T-helper 1 cell treated with Interleukin-12 subunit alpha and Interleukin-12 subunit beta and Interleukin-4 antibody, amounts not matched to agents 30 μg/mL and 1 μg/mL, for 36 hours (primary cell): ENCODE data around the gene RYR3.

Source experiments
- H3K27ac Mint-ChIP-seq: one replicate; pipeline ENCODE4 v1.8.0; 2021; ENCODE audit warnings: mild to moderate bottlenecking, mixed read lengths
- H3K27me3 Mint-ChIP-seq: one replicate; pipeline ENCODE4 v1.8.0; 2021; ENCODE audit warnings: low read depth, mixed read lengths
- H3K36me3 Mint-ChIP-seq: one replicate; pipeline ENCODE4 v1.8.0; 2021; ENCODE audit warnings: low read depth, mixed read lengths
- H3K4me1 Mint-ChIP-seq: one replicate; pipeline ENCODE4 v1.8.0; 2021; ENCODE audit warnings: low read depth, mixed read lengths
- H3K4me3 Mint-ChIP-seq: one replicate; pipeline ENCODE4 v1.8.0; 2021; ENCODE audit warnings: mild to moderate bottlenecking, moderate library complexity, mixed read lengths
- H3K9me3 Mint-ChIP-seq: one replicate; pipeline ENCODE4 v1.8.0; 2021; ENCODE audit warnings: mixed read lengths

The RYR3 gene

DNA sequence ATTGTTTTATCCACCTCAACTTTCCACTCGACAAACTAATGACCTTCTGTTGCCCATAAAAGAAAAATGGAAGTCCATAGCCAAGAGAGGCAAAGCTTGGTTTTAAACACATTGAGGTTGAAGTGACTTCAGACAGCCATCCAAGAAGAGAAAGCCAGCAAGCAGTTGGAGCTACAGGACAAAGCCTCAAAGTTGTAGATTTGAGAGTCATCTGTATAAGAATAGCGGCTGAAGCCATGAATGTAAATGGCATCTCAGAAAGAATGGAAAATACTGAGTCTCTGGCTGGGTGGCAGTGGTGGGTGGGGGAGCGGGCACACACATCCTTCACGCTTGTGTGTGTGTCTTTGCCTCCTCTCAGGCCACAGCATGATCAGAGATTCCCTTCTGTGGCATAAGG lies 533.4 kb downstream of the RYR3 start:
- Mint-ChIP-seq H3K9me3 (no peaks in the 10 kb centered on the region), H3K4me1 (no peaks in the 10 kb centered on the region), H3K4me3 (no peak overlapping the region), H3K36me3 (no peaks in the 10 kb centered on the region), H3K27ac (no peak overlapping the region), H3K27me3 (no peaks in the 10 kb centered on the region)

DNA sequence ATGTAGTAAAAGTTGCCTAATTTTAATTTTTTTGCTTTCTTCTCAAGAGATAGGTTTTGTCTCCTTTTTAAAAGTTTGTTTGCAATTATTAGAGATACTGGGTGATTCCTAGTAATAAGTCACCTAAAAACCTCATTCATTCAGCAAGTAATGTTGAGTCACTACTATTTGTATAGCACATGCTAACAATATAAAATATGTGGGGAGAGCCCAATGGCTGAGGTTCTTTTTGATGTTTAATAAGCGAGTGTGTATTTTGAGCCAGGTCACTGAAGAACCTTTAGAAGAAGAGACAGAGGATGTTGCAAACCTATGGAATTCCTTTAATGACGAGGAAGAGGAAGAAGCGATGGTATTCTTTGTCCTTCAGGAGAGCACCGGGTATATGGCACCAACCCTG lies 533.8 kb downstream of the RYR3 start:
- Mint-ChIP-seq H3K4me1 (no peaks in the 10 kb centered on the region), H3K27ac (no peak overlapping the region), H3K4me3 (no peak overlapping the region), H3K9me3 (no peaks in the 10 kb centered on the region), H3K27me3 (no peaks in the 10 kb centered on the region), H3K36me3 (no peaks in the 10 kb centered on the region)

DNA sequence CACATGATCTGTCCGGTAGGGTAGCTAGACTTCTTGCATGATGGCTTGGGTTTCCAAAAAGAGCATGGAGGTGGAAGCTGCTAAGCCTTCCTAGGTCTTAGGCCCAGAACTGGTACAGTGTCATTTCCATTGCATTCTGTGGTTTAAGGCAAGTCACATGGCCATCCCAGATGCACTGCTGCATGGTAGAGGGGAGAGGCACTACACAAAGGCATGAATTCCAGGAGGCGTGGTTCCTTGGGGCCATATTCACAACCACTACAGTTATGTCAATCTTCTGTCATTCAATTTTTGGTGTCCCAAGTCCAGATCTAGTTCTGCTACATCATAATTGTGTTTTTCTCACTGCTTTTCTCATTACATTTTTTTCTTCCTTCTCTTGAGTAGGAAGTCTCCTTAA lies 535.4 kb downstream of the RYR3 start:
- Mint-ChIP-seq H3K36me3 (no peaks in the 10 kb centered on the region), H3K27me3 (no peaks in the 10 kb centered on the region), H3K27ac (no peak overlapping the region), H3K9me3 (no peaks in the 10 kb centered on the region), H3K4me1 (no peaks in the 10 kb centered on the region), H3K4me3 (no peak overlapping the region)

DNA sequence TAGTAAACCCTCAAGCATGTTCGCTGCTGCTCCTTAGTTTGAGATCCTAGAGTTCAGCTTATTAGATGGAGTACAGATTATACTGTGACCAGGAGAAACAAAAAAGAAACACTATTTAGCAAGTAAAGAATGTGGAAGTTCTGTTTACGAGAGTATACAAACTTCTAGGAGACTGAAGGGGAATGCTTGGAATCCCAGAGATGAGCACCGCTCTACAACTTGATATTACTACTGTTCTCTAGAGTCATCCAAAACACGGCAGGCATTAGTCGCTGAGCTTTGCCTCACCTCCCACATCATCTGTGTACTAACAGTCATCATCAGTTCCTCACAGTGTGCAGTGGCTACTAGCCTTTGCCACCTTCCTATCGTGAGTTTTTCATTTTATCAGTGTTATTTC lies 536.1 kb downstream of the RYR3 start:
- Mint-ChIP-seq H3K27ac (no peak overlapping the region), H3K9me3 (no peaks in the 10 kb centered on the region), H3K27me3 (no peaks in the 10 kb centered on the region), H3K4me1 (no peaks in the 10 kb centered on the region), H3K4me3 (no peak overlapping the region), H3K36me3 (no peaks in the 10 kb centered on the region)

- Mint-ChIP-seq H3K27ac (no peak overlapping the region), H3K36me3 (no peaks in the 10 kb centered on the region), H3K4me3 (no peak overlapping the region), H3K4me1 (no peaks in the 10 kb centered on the region), H3K9me3 (no peaks in the 10 kb centered on the region), H3K27me3 (no peaks in the 10 kb centered on the region)
Observed at GRCh38 chr15:33848011-33848410, 537.2 kb downstream of the RYR3 start.

- H3K27me3 Mint-ChIP-seq = no peaks in the 10 kb centered on the region
- no peak overlapping the region for H3K27ac Mint-ChIP-seq
- no peaks in the 10 kb centered on the region for H3K9me3 Mint-ChIP-seq
Observed at GRCh38 chr15:33851079-33851478, 540.3 kb downstream of the RYR3 start.

GRCh38 chr15:33852094-33852493 lies 541.3 kb downstream of the RYR3 start:
- H3K36me3 Mint-ChIP-seq = no peaks in the 10 kb centered on the region
- no peaks in the 10 kb centered on the region for H3K27me3 Mint-ChIP-seq
- no peak overlapping the region for H3K4me3 Mint-ChIP-seq
- H3K27ac Mint-ChIP-seq = no peak overlapping the region
- no peaks in the 10 kb centered on the region for H3K4me1 Mint-ChIP-seq
- no peaks in the 10 kb centered on the region for H3K9me3 Mint-ChIP-seq

More at GRCh38 chr15:33851079-33851478, 540.3 kb downstream of the RYR3 start:
- Mint-ChIP-seq H3K36me3 (no peaks in the 10 kb centered on the region), H3K4me3 (no peak overlapping the region), H3K4me1 (no peaks in the 10 kb centered on the region)

DNA sequence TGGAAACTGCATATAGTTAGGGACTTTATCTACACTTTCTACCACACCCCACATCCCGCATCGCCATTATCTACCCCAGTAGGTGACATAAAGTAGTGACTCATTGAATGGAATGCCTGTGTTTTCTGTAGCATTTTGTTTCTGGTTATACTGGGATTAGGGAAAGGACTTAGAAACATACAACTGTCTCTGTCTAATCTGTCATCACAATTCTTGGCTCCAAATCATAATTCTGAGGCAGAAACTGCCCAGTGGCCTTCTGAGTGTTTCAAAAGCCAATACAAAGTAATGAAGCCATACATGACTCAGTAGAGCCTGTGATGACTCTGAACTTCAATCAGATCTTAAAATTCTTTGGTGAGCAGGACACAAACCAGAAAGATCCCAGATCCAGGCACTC lies 541.8 kb downstream of the RYR3 start:
- H3K36me3 Mint-ChIP-seq = no peaks in the 10 kb centered on the region
- no peaks in the 10 kb centered on the region for H3K27me3 Mint-ChIP-seq
- no peaks in the 10 kb centered on the region for H3K9me3 Mint-ChIP-seq
- H3K27ac Mint-ChIP-seq = no peak overlapping the region
- H3K4me3 Mint-ChIP-seq = no peak overlapping the region
- no peaks in the 10 kb centered on the region for H3K4me1 Mint-ChIP-seq

GRCh38 chr15:33857726-33858125 lies 547.0 kb downstream of the RYR3 start:
- Mint-ChIP-seq H3K27me3 (no peaks in the 10 kb centered on the region), H3K4me3 (no peak overlapping the region), H3K9me3 (no peaks in the 10 kb centered on the region), H3K4me1 (no peaks in the 10 kb centered on the region), H3K36me3 (no peaks in the 10 kb centered on the region), H3K27ac (no peak overlapping the region)

DNA sequence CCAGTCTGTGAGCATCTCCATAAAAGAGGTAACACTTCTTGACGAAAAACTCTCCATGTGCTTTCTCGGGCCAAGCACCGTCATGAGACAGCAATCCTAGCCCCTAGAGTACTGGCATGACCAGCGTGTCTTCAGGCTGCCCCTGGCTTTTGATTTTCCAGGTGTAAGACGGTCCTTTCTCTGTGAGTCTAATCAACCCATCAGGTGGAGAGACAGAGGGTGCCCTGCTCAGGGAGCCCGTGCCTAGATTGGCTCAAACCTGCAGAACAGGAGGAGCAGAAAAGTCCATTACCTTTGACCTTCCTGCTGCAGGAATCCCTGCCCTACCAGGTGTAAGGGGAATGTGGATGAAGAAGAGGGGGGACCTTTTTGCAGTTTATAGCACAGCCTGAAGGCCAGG lies 548.1 kb downstream of the RYR3 start:
- Mint-ChIP-seq H3K4me1 (no peaks in the 10 kb centered on the region), H3K4me3 (no peak overlapping the region), H3K27me3 (no peaks in the 10 kb centered on the region), H3K27ac (no peak overlapping the region), H3K9me3 (no peaks in the 10 kb centered on the region), H3K36me3 (peaks cover 1% of the 10 kb centered on the region)

GRCh38 chr15:33859992-33860545 lies 549.3 kb downstream of the RYR3 start:
- Mint-ChIP-seq H3K27me3 (no peaks in the 10 kb centered on the region), H3K36me3 (peaks cover 1% of the 10 kb centered on the region), H3K27ac (no peak overlapping the region), H3K4me1 (peaks cover 4% of the 10 kb centered on the region), H3K4me3 (no peak overlapping the region), H3K9me3 (no peaks in the 10 kb centered on the region)

- Mint-ChIP-seq H3K9me3 (no peaks in the 10 kb centered on the region), H3K27ac (no peak overlapping the region), H3K4me1 (peaks cover 4% of the 10 kb centered on the region), H3K27me3 (no peaks in the 10 kb centered on the region), H3K4me3 (no peak overlapping the region), H3K36me3 (peaks cover 1% of the 10 kb centered on the region)
Observed at GRCh38 chr15:33860754-33861153, 550.0 kb downstream of the RYR3 start.

DNA sequence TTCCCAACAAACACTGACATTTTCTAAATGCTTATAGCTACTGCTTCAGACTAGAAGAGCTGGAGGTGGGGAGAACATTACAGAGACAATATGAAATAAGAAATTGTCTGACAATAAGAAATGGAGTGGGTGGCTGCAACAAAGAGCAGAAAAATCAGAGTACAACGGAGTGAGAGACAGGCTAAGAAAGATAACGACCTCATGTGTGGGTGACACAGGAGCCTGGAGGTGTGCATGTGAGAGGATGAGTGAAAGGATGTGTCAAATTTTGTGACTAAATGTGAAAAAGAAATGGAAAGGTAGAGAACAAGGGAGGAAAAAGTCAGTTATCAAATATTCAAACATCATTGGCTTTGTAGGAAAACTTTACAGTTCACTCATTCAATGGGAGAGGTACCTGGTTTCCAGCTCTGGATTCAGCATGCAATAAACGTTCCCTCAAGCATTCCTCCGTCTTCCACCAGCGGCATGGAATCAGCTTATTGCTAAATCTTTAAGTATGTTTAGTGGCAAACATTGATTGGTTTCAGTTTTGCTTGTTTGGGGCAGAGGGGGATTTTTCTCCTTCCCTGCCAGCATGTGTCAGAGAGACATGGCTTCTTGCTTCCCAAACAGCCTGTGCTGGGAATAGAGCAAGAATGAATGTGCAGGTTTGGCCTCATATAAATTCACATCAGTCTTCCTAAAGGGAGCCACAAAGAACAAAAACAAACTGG lies 553.8 kb downstream of the RYR3 start:
- no peak overlapping the region for H3K4me3 Mint-ChIP-seq
- no peak overlapping the region for H3K27ac Mint-ChIP-seq
- no peaks in the 10 kb centered on the region for H3K27me3 Mint-ChIP-seq

DNA sequence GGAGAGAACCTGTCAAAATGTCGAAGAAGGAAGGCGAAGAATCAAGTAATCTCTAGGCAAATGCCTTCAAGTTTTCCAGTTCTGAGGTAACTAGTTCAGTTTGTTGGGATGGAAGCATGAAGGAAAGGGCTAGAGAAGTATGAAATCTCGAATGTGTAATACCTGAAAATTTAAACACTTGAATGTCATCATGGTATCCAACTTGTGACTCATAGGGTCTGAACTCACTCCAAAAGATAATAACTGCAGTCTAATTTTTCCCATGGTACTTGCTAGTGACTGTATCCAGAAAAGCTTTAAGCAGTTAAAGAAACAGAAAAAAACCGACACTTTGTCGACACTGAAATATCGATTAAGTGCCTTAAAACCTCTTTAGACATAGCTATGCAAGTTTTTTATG lies 554.6 kb downstream of the RYR3 start:
- Mint-ChIP-seq H3K4me3 (no peak overlapping the region), H3K27me3 (no peaks in the 10 kb centered on the region), H3K4me1 (peaks cover 4% of the 10 kb centered on the region), H3K27ac (no peak overlapping the region), H3K36me3 (peaks cover 1% of the 10 kb centered on the region), H3K9me3 (no peaks in the 10 kb centered on the region)

More for the DNA sequence above, 553.8 kb downstream of the RYR3 start:
- peaks cover 4% of the 10 kb centered on the region for H3K4me1 Mint-ChIP-seq
- H3K9me3 Mint-ChIP-seq = no peaks in the 10 kb centered on the region
- H3K36me3 Mint-ChIP-seq = peaks cover 1% of the 10 kb centered on the region

GRCh38 chr15:33866101-33866737 lies 555.5 kb downstream of the RYR3 start:
- Mint-ChIP-seq H3K27ac (no peak overlapping the region), H3K36me3 (peaks cover 1% of the 10 kb centered on the region), H3K9me3 (no peaks in the 10 kb centered on the region), H3K27me3 (no peaks in the 10 kb centered on the region), H3K4me1 (peaks cover 4% of the 10 kb centered on the region), H3K4me3 (no peak overlapping the region)
